HG02852 (cell line): ENCODE measurements around the gene STEAP2.

Source experiments
- ATAC-seq: cut with Tn5 transposase; IDR thresholded peaks from one replicate; pipeline ENCODE4 v1.9.1; 2021; ENCODE audit warnings: mild to moderate bottlenecking, moderate library complexity; ENCODE audit not compliant: unreplicated experiment

The STEAP2 gene

GRCh38 chr7:90192876-90193750 lies 18.4 kb upstream of the STEAP2 start:
- ATAC-seq = no peak

GRCh38 chr7:90194911-90195809 lies 16.4 kb upstream of the STEAP2 start:
- no peak for ATAC-seq

- ATAC-seq = no peak
Measured at GRCh38 chr7:90201500-90202195, 9.9 kb upstream of the STEAP2 start.

- no peak for ATAC-seq
Measured at GRCh38 chr7:90207956-90208355, 3.6 kb upstream of the STEAP2 start.

DNA sequence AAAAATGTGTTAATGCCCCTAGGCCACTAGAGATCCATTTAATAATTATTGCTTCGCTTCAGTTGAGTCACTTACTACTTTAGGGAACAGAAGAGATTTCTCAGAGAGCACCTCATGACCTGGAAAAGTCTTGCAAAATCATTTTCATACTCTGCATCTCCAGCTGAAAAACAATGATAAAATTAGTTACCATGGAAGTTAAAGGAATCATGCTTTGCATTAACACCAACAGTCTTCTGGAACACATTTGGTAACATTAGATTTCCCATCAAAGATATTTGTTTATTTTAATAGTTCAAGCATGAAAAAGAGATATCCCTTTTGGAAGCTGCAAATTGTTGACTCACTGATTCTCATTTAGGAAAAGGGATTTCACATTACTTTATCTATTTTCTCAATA lies 1.8 kb upstream of the STEAP2 start:
- no peak for ATAC-seq

GRCh38 chr7:90210475-90210874 lies 1.1 kb upstream of the STEAP2 start:
- no peak for ATAC-seq

GRCh38 chr7:90210981-90211380 lies 559 bp upstream of the STEAP2 start:
- peak; percentile 14 for ATAC-seq

GRCh38 chr7:90212149-90212495 lies 582 bp downstream of the STEAP2 start:
- no peak for ATAC-seq

- no peak for ATAC-seq
Measured at GRCh38 chr7:90213521-90213920, 2.0 kb downstream of the STEAP2 start.

- no peak for ATAC-seq
Measured at GRCh38 chr7:90216080-90216674, 4.6 kb downstream of the STEAP2 start.

- no peak for ATAC-seq
Measured at GRCh38 chr7:90216771-90217170, 5.2 kb downstream of the STEAP2 start.

DNA sequence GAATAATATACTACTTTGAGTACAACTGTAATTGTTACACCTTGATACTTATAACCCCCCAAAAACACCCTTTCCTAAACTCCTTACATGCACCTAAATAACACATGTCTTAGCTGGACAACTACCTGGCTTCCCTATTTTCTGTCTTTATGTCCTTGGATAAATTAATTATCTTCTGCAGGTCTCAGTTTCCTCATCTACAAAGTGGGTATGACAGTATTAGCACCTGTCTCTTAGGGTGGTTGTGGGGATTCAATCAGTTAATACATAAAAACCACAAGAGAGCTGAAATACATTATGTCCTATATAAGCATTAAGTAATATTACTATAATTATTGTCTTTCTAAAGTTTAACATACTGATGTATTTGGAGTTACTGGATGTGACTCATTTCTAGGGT lies 10.8 kb downstream of the STEAP2 start:
- ATAC-seq = no peak

- ATAC-seq = no peak
Measured at GRCh38 chr7:90222811-90223725, 11.5 kb downstream of the STEAP2 start.

- no peak for ATAC-seq
Measured at GRCh38 chr7:90224195-90224594, 12.7 kb downstream of the STEAP2 start.

DNA sequence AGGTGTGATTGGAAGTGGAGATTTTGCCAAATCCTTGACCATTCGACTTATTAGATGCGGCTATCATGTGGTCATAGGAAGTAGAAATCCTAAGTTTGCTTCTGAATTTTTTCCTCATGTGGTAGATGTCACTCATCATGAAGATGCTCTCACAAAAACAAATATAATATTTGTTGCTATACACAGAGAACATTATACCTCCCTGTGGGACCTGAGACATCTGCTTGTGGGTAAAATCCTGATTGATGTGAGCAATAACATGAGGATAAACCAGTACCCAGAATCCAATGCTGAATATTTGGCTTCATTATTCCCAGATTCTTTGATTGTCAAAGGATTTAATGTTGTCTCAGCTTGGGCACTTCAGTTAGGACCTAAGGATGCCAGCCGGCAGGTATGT lies 13.6 kb downstream of the STEAP2 start:
- no peak for ATAC-seq

- no peak for ATAC-seq
Measured at GRCh38 chr7:90225601-90226000, 14.1 kb downstream of the STEAP2 start.

DNA sequence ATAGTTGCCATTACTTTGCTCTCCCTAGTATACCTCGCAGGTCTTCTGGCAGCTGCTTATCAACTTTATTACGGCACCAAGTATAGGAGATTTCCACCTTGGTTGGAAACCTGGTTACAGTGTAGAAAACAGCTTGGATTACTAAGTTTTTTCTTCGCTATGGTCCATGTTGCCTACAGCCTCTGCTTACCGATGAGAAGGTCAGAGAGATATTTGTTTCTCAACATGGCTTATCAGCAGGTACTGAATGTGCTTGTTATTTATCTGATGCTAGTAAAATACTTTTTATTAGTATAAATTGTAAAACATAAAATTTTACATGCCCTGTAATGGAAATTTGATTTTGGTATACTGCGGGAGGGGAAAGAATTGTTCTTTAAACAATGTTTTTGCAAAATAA lies 15.7 kb downstream of the STEAP2 start:
- ATAC-seq = no peak

GRCh38 chr7:90229682-90230081 lies 18.1 kb downstream of the STEAP2 start:
- ATAC-seq = no peak

DNA sequence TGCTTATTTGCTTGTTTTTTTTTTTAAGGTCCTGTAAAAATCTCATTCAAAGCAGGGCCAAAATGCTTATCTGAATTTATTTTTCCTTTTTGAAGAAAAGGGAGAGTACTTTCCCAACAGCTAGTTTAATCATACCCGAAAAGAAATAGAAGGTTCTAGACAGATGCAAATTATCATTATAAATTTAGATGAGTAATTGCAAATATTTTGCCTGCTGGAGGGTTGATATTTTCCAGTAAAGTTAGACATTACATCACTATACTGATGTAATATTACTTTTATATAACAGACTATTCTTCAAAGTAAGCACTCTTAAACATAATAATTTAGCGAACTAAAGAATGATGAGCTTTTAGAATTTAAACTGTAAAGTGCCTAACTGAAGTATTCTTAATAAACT lies 19.3 kb downstream of the STEAP2 start:
- ATAC-seq = no peak

DNA sequence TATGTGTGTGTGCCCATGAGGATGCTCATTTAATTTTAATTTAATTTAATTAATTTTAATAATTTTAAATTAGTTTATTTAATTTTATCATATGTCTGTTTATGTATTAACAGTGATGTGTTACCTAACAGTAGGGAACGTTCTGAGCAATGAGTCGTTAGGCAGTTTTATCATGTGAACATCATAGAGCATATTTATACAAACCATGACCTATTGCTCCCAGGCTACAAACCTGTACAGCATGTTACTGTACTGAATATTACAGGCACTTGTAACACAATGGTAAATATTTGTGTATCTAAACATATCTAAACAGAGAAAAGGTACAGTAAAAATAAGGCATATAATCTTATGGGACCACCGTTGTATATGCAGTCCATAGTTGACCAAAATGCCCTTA lies 19.8 kb downstream of the STEAP2 start:
- ATAC-seq = no peak
